Stimulated activated CD8-positive, alpha-beta memory T cell treated with anti-CD3 and anti-CD28 coated beads, Interleukin-12 subunit alpha, Interleukin-12 subunit beta, amount 100 ng/mL, for 1 hour (primary cell): ENCODE data around the gene L1CAM.

ENCODE experiments used
- DNase-seq: peaks from one replicate; pipeline ENCODE4 v3.0.0-alpha.2; 2020; ENCODE audit warnings: low read depth

L1CAM gene, protein sequence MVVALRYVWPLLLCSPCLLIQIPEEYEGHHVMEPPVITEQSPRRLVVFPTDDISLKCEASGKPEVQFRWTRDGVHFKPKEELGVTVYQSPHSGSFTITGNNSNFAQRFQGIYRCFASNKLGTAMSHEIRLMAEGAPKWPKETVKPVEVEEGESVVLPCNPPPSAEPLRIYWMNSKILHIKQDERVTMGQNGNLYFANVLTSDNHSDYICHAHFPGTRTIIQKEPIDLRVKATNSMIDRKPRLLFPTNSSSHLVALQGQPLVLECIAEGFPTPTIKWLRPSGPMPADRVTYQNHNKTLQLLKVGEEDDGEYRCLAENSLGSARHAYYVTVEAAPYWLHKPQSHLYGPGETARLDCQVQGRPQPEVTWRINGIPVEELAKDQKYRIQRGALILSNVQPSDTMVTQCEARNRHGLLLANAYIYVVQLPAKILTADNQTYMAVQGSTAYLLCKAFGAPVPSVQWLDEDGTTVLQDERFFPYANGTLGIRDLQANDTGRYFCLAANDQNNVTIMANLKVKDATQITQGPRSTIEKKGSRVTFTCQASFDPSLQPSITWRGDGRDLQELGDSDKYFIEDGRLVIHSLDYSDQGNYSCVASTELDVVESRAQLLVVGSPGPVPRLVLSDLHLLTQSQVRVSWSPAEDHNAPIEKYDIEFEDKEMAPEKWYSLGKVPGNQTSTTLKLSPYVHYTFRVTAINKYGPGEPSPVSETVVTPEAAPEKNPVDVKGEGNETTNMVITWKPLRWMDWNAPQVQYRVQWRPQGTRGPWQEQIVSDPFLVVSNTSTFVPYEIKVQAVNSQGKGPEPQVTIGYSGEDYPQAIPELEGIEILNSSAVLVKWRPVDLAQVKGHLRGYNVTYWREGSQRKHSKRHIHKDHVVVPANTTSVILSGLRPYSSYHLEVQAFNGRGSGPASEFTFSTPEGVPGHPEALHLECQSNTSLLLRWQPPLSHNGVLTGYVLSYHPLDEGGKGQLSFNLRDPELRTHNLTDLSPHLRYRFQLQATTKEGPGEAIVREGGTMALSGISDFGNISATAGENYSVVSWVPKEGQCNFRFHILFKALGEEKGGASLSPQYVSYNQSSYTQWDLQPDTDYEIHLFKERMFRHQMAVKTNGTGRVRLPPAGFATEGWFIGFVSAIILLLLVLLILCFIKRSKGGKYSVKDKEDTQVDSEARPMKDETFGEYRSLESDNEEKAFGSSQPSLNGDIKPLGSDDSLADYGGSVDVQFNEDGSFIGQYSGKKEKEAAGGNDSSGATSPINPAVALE

DNA sequence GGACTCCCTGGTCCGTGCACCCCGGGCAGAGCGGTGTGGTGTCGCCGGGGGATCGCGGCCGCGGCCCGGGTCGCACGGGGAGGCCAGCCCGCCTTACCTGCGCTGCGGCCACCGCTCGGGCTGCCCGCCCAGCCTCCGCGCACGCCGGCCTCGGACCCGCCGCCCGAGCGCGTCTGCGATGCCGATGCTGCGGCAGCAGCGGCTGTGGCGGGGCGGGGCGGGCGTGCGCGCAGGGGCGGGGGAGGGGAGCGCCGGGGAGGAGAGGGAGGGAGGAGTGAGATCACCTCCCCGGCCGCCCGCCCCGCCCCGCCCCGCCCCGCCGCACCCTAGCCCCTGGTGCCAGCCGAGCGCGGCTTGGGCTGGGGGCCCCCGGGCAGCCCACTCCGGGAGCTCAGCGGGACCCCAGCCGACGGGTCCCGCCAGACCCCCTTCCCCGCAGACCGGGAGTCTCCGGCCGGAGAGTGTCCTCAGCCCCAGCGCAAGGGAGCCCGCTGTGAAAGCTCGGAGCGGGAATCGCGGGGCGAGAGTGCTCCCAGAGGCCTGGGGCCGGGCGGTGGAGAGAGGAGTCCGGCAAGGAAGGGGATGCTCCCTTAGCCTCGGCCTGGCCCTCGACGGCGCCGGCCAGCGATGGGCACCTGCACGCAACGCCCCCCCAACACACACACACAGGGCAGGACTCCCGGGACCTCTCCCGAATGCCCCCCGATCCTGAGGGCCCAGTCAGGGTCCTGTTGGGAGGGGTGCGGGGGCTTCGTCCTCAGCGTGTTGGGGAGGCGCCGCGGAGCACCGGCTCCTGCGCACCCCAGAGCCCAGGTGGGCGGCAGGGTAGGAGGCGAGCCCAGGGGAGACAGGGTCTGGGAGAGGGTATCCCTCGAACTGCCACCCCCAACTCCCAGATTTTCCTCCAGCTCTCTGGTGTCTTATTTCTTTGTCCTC lies at the start of gene L1CAM:
Gene L1CAM, minus strand, starts transcription at position 206 of the 936 bp plus-strand sequence. CDS start 10,337 bp downstream, outside the sequence.
- no peak for DNase-seq

DNA sequence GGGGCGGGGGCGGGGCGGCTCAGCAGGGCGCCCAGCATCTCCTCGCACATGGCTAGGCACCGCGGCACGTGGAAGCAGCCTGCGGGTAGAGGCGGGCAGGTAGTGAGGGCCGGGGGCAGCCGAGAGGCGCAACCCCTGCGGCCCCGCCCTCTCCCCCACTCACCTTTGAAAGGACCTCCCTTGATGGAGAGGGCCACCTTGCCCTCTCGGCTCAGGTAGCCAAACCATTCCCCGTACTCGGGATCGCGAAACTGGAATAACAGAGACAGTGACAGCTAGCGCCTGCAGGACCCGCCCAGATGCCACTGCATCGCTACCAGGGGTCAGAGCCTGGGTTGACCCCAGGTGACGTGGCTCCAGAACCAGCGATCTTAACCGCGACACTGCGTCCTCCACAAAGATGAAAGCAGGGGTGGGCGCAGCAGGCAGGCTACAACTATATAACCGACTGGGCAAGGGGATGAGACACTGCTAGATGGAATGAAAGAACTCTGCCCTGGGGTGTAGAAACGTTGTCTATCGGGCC lies 49.4 kb upstream of the L1CAM start:
- no peak for DNase-seq

DNA sequence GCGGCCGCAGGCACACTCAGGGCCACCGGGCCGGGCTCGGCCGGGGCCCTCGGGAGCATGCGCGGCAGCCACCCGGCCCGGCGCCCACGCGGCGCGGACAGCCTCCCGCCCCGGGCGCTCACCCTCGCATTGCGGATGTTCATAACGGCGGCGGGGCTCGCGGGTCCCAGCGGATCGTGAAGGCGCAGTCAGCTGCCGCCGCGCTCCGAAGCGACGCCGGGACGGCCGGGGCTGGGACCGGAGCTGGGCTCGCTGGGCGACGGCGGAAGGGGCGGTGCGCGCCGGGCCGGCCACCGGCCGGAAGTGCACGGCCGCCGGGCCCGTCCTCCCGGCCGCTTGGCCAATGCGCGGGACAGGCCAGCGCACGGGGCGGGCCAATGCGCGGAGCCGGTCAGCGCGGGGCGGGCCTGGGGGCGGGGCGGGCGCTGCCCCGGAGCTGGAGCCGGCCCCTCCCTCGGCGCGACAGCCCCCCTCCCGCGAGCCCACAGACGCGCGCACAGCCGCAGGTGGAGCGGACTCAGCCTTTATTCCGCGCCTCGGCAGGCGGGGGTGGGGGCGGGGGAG lies 48.9 kb upstream of the L1CAM start, which contains the start of gene NAA10:
Gene NAA10, minus strand, starts transcription at position 276 of the 564 bp plus-strand sequence. Its CDS starts 133 bp downstream, at position 143.
- no peak for DNase-seq

DNA sequence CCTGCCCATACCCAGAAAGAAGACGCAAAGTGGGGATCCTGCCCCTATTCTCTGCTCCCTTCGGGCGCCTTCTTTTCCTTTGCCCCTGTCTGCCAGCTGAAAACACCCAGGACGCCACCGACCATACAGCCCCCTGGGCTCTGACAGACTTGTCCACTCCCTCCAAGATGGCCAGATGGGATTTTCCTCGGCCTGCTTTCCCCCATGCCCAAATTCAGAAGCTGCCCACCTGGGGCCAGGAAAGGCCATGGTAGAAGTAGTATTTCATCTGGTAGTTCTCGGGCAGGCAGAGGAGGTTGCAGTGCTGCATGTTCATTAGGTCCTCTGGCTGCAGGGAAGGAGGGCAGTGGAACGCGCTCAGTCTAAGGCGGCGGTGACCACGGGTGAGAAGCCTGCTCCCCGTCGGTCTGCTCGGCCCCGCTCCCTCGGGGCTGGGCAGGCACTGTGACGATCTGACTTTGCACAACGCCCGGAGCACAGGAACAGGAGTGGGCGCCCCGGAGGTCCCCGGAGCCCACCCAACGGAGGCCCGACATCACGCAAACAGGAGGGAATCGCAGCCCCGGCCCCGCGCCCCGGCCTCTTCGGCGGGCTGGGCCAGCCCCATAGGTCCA lies 48.3 kb upstream of the L1CAM start:
- DNase-seq: no peak

DNA sequence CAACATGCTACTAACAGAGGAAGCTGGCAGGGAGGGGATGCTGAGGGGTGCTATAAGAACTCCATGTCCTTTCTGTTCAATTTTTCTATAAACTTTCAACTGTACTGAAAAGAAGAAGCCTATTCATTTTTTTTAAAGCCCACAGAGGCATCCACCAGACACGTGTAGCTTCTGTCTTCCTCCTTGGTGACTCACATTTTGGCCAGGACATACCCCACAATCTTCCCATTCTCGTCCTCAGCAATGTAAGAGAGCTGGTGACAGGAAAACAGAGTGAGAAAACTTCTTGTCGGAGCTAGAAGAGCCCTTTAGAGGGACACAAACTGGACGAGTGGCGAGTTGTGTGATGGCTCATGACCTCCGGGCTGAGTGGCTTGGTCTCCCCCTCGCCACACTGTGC lies 47.8 kb upstream of the L1CAM start:
- no peak for DNase-seq

DNA sequence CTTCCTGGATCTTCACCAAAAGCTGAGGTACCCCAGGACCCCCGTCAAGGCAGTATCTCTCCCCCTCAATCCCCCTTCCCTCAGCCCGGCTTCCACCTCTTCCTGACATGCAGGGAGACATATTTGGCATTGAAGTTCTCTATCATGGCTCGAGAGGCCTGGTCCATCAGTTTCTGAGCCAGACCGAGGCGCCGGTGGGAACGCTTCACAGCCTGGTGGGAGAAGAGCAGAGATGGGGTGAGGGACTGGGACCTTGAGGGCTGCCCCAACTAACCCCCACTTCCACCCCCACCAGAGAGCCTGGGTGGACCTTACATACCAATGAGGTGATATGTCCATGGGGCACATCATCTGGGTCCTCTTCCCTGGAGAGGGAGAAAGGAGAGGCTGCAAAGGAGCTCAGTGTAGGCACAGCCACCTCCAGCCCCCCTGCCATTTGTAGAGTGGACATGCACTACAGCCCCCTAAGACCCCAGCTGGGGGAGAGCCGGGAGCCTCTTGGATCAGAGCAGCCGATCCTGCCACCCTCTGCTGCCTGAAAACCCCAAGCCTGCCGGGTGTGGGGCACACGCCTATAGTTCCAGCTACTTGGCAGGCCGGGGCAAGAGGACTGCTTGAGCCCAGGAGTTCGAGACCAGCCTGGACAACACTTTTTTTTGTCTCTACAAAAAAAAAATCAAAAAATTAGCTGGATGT lies 46.4 kb upstream of the L1CAM start:
- DNase-seq: no peak

DNA sequence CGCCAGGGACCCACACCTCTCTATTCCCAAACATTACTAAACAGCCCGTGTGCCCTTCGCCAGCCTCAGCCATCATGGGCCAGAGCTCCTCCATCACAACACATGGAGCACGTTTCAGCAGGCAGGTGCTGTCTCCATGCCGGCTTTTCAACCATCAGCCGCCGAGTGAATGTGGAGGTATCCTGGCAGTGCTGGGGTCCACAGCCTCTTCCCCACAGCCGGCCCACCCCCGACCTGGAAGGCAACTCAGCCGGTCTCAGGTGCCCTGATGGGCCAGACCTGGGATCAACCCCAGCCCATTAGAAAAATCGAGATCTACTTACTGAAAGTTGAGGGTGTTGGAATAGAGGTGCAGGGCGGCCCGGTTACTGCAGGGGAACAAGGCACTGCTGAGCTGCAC lies 45.8 kb upstream of the L1CAM start:
- DNase-seq: no peak

DNA sequence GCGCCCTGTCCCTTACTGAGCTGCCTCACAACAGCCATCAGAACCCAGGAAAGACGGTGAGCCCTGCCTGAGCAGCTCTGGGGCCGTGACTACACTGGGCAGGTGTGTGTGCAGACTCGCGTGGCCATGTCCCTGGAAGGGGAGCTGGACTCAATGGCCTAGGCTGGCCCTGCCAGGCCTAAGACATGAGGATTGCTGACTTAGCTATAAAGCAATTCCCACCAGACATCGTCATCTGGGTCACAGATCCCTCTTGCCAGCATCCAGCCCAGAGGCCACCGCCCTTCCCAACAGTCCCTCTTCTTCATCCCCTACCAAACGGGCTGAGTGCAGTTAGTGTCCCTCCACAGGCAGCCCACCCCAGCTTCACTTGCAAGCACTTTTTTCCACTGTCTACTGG lies 45.2 kb upstream of the L1CAM start:
- no peak for DNase-seq

DNA sequence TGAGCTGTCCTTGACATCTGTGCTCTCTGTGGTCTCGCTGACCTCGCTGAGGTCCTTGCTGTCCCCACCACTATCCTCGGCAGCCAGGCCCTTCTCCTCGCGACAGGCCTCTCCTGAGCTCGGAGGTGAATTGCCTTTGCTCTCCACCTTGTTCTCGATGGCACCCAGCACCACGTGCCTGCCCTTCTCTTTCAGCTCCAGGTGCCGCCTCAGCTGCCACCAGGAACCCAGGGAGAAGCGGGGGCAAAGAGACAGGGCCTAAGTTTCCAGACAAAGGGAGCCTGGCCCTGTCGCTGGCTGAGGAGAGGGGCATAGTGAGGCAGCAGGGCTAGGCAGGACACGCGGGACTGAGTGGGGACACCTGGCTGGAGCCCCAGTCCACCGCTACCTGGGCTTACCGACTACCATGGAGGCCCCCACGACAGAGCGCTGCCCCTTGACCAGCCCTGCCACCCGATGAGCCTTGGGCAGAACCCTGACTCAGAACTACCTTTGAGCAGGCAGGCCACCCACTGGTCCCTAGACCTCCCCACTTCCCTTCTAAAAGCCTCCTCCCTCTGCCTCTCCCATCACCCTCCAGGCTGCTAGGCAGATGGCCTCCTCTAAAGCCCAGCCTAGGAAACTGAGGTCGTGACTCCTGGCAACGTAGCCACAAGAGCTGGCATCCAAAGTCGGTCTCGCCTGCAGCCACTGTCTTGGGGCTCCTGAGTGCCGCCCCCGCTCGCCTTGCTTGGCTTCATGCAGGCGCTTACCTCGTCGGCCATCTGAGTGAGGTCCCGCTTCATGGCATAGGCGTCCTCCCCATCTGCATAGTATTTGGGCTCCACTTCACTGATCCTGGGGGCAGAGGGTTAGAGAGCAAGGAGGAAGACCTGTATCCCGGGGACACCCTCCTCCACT lies 44.3 kb upstream of the L1CAM start:
- DNase-seq: no peak

DNA sequence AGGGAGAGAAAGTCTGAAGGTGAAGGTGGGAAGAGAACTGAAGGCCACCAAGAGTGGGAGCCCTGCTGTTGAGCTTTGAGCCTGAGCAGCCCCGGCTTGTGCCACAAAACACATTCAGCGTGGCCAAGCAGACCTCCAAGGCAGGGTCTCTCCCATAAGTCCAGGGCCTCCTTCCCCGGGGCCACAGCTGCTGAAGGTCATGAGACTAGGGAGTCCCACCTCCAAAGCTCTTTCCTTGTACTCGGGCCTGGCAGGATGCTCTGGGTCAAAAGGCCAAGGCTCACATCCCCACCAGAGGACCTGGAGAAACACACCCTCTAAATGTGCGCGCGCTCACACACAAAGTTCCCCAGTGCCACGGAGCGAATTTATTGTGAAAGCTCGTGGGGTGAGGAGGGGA lies 43.6 kb upstream of the L1CAM start:
- DNase-seq: no peak

DNA sequence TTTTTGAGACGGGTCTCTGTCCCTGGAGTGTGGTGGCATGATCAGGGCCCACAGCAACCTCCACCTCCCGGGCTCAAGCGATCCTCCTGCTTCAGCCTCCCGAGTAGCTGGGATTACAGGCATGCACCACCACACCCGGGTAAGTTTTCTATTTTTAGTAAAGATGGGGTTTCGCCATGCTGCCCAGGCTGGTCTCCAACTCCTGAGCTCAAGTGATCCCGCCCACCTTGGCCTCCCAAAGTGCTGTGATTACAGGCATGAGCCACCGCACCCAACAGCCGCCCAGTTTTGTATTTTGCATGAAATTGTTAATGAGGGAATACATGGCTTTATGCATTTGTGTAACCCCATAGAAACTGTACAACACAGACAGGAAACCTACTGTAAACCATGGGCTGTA lies 42.9 kb upstream of the L1CAM start:
- no peak for DNase-seq

DNA sequence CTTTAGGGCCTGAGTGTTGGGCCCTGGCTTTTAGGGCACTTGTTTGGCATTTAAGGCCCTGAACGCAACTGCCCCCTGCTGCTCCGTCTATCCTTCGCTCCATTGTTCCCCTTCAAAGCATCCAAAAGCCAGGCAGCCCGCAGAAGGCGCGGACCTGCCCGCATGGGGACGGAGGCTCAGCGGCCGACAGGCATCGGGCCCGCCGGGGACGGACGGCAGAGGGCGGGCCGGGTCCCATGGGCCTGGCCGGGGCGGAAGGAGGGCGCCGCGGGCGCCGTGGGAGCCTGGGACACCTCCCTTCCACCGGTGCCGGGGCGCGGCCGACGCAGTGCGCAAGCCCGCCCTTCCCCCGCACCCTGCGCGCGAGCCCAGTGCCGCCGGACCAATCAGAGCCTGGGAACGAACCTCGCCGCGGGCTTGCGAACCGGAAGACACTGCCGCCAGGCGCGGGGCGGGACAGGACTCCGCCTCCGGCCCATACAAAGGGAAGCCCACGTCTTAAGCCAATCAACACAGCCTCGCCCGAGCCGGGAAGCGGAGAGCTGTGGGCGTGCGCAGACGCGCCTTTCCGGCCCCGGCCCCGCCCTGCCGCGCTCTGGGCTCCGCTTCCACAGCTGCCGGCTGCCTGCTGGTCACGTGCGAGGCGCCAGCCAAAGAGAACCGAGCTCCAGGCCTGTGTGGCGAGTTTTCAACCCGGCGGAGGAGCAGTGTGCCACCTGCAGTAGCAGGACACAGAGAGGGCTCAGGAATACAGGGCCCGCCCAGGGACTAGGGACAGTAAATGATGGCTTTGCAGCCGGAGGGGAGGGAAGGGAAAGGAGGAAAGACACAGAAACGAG lies 42.2 kb upstream of the L1CAM start:
- DNase-seq: peak; percentile 77

DNA sequence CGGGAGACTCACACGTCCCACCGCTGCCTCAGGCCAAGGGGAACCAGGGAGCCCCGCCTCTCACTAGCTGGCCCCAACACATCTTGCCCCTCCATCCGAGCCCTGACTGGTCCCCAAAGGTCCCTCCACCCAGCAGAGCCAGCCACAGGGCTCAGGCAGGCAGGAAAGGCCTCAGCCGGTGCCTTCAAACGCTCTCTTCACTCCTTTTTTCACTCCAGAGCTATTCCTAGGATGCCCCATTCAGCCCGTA lies 41.6 kb upstream of the L1CAM start:
- DNase-seq: no peak

DNA sequence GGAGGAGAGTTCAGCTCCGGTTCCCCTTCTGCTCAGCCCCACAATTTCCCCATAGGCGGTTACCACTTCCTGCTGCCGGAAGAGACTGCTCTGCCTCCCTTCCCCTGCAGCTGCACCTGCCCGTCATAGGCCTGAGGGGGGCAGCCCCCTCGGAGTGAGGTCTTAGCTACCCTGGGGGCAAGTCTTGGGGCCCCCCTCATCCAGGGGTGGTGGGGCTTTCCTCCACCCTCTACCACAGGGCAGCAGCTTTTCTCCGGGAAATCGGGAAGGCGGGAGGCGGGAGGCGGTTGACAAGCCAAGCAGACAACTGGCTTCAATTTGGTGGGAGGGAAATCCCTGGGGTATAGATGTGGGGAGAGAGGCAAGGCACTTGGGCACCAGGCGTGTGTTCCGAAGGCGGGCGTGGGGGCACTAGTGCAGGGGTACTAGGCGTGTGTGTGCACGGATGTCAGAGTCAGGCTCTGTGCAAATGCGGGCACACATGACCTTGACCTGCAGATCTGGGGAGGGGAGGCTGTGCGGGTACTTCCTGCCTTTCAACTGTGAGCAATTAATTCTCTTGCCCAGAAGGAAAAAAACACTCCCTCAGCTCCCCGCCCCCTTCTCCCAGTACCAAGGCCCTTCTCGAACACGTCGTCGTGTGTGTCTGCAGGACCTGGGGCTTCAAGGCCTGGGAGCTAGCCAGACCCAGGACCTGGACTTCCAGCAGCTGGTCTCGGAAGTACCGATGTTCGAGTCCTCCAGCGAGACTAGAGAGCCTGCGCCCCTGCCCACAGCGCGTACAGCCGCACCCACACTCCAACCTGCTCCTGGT lies 41.1 kb upstream of the L1CAM start:
- DNase-seq: peak; percentile 42

DNA sequence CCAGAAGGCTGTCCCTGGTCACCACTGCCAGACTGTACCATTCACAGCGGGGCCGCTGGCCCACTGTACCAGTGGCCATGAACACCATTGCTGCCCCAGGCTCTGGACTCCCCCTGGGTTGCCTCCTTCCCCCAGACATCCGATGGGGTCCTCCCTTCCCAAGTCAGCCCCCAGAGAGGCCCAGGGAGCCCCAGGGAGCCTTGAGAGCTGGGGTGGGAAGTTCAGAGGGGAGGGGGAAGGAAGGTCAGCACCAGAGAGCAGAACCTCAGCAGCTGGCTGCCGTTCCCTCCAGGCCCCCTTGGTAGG lies 40.5 kb upstream of the L1CAM start:
- no peak for DNase-seq

DNA sequence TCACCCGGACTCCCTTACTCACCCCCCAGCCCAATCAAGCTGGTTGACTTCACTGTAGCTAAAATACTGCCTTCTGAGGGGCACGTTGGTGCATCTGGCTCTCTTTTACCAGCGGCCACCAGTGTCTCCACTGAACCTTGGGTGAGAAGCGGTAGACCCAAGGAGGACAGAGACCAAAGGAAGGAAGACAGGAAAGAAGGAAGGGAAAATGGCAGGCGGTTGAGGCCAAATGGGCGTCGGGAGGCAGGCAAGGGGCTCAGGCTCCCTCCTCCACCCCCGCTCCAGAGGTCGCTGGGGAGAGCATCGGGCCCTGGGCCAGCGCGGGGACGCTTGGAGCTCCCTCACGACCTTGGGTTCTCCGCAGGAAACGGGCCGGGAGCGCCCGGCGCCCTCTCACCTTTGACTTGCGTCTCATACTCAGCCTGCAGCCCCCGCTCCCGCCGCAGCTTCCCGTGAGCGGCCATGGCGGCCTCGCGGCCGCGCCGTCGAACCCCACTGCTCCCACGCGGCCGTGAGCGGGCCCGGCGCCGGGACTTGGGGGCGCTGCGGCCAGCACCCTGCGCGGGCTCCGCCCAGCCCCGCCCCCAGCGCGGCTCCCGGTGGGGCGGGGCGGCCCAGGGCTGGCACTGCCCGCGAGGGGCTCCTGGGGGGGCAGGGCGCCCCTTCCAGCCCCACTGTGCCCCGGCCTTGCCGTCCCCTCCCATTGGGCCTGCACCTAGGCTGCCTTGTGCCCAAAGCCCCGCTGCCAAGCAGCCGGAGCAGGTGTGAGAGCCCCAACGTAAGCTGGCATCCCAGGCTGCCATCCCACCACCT lies 40.0 kb upstream of the L1CAM start, which contains the start of gene ARHGAP4:
Gene ARHGAP4, minus strand, starts transcription at position 526 of the 813 bp plus-strand sequence. Its CDS starts 62 bp downstream, at position 464.
- no peak for DNase-seq
